GM21717 (cell line): ENCODE measurements around the gene CCDC136.

ENCODE experiments used
- ATAC-seq: cut with Tn5 transposase; IDR thresholded peaks from one replicate; pipeline ENCODE4 v1.9.1; 2021; ENCODE audit warnings: mild to moderate bottlenecking, moderate library complexity; ENCODE audit not compliant: unreplicated experiment

Gene CCDC136

GRCh38 chr7:128859232-128860157 lies 67.7 kb downstream of the CCDC136 start:
- no peak for ATAC-seq

GRCh38 chr7:128860158-128861073 lies 68.6 kb downstream of the CCDC136 start:
- ATAC-seq = no peak

GRCh38 chr7:128861957-128862570 lies 70.3 kb downstream of the CCDC136 start:
- ATAC-seq = no peak

- ATAC-seq = peak; percentile 80
Observed at GRCh38 chr7:128862571-128863432, 71.0 kb downstream of the CCDC136 start, which contains the start of gene ATP6V1F. Gene ATP6V1F, plus strand, starts transcription at chr7:128862856. Its CDS starts 49 bp downstream, at chr7:128862905.

DNA sequence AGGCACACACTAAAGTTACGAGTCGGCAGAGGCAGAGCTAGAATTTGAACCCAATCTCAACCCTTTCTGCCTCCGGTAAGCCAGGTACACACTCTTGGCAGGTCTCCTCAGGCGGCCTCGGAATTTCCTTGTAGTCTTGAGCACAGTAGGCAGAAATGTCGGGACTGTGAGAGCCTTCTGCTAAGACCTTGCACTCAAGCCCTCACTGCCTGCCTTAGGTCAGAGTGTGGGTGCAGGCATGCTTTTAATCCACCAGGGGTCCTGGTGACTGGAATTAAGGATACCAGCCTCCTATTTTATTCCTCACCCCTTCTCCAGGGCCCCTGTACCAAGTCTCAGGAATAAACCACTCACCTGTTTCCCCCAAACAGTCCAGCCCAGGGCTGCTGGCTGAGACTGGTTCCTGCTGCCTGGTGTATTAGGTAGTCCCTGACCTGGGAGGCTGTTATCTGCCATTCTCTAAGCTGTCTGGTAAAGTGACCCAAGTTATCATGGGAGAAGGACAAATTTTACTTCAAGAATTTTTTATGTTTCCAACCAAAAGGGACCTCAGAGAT lies 71.7 kb downstream of the CCDC136 start:
- peak; percentile 23 for ATAC-seq

DNA sequence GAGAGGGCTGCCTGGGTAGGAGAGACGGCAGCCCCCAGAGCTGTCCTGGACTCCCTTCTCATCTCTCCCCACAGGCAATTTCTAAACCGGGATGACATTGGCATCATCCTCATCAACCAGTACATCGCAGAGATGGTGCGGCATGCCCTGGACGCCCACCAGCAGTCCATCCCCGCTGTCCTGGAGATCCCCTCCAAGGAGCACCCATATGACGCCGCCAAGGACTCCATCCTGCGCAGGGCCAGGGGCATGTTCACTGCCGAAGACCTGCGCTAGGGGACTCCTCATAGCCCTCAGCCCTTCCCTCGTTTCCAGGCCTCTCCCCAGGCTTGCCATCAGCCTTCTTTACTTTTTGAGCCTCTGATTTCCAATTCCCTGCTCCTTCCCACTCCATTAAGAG lies 73.5 kb downstream of the CCDC136 start:
- ATAC-seq = no peak

DNA sequence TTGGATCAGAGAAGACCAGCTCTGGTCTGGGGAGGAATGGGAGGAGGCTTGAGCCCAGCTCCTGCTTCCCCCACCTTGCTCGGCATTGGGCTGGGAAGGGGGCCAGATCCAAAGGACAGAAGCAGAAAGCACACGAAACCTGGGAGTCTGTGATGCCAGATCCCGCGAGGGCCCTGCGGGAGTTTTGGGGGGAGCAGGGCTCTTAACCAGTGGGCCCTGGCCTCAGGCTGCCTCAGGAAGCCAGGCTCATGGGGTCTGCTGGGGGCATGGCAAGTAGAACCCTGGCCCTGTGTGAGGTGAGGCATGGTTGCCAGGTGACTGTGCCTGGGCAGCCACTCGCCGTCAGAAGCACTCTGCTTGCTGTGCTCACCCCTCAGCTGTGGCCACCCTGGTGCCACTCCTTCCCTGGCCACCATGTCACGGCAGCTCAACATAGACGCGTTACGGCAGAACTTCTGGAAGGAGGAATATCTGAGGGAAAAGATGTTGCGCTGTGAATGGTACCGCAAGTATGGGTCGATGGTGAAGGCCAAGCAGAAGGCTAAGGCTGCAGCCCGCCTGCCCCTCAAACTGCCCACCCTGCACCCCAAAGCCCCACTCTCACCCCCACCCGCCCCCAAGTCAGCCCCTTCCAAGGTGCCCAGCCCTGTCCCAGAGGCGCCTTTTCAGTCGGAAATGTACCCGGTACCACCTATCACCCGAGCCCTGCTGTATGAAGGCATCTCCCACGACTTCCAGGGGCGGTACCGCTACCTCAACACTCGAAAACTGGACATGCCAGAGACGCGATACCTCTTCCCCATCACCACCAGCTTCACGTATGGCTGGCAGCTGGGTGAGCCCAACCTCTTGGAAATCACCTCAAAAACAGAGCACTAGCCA lies 74.5 kb downstream of the CCDC136 start:
- no peak for ATAC-seq

DNA sequence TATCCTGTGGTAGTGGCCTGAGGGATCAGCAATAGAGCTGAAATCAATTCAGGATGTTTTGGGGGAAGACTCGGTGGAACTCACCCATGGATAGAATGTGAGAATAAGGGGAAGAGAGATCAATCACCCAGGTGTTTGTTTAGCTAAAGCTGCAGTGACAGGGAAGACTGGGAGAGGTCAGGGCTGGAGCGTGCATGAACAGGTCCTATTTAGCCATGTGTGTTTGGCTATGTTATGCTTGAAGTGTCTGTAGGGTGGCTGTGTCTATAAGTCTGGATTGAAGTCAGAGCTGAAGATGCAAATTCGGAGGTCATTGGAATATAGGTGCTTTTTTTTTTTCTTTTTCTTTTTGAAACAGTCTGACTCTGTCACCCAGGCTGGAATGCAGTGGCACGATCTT lies 75.5 kb downstream of the CCDC136 start:
- no peak for ATAC-seq

DNA sequence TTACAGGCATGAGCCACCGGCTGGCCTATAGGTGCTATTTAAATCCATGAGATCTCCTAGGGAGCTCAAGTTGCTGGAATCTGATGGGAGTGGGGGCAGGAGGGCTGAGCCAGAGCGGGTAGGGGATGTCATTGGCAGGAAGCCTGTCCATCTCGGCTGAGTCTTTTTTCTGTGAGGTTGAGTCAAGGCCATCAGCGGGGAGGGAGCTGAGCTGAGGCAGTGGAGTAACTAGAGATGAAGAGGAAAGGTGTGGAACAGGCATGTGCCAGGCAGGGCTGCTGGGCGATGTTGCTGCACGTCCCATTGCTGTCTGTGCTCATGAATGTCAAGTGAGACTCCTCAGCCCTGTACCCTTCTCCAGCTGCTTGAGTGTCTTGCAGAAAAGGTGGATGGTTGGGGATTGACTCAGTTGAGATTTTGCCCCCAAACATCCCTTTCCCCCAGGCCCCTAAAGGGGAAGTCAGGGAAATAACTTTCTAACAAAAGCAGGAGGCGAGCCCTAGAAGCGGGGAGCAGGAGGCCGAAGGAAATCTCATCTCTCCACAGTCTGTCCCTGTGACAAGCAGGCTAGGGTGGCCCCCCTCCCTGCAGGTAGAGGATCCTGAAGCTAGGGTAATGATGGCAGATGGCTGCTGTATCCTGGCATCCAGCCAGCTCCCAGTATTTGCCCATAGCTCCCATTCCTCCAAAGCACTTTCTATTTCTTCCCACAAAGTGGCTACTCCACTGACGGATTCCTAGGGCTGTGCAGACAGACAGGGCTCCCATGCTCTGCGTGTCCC lies 76.3 kb downstream of the CCDC136 start:
- no peak for ATAC-seq

DNA sequence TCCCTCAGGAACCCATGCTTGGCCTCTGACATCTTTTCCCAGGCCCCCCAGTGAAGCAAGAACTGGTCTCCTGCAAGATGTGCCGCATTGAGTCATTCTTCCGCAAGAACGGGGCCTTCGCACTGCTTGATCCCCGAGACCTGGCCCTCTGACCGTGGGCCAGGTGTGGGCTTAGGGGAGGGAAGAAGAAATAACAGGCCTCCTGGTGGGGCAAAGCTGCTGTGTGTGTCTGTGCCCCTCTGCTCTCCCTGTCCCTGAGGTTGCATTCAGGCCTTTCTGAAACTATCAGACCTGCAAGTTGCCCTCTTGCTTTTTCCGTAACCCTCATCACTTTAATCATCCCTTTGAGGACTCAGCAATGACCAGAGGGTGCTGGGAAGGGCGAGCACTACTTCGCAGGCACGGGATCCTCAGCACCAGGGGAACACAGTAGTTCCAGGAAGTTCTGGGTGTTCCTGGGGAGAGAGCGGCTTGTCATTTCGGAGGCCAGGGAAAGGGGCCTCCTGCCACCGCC lies 76.9 kb downstream of the CCDC136 start:
- no peak for ATAC-seq

DNA sequence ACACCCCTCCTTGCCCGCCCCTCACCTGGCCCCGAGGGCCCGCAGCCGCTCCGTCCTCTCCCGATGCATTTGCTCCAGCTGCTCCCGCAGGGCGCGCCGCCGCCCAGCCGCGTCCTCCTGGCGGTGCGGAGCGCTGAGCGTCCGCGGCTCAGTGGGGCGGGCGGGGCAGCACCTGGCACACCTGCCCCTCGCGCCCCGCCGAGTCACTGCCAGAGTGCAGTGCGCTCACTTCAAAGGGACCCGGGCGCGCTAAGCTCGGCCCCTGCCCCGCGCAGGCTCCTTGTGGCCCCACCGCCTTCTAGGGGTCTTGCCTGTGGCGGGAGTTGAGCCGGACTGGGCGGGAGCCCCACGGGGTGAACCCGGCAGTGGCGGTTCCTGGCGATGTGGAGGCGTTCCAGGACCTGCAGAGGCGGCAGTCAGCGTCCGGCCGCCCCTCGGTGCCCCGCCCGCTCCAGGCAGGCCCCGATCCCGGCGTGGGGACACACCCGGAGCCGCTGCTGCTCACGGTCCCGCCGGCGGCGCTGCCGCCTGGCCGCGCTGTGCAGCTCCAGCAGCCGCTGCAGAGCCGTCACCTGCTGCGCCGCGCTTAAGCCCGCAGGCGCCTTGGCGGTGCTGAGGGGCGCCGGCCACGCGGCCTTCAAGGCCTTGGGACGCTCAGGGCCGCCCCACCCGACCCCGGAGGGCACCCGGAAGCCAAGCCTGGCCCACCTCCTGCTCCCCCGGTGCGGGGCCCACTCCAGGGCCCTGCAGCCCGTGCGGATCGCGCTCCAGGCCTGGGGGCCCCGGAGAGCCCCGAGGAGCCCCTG lies 77.6 kb downstream of the CCDC136 start:
- peak; percentile 36 for ATAC-seq

- no peak for ATAC-seq
Observed at GRCh38 chr7:128869944-128870285, 78.1 kb downstream of the CCDC136 start.

DNA sequence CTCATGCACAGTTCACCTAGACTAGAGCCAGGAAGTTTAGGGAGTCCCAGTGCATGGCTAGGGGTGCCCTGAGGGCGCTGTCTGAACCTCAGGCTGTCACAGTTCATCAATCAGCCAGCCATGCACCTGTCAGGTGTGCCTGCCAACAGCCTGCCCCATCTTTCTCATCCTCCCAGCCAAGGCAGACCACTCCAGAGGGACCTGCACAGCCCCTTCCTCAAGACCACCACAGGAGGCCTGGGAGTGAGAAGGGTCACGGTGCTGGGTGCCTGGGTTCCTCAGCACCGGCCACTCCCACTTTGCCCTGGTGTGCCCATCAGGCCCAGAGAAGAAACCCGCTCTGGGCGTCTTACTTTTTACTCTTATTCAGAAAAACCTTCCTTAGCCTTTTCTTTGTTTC lies 79.3 kb downstream of the CCDC136 start:
- no peak for ATAC-seq
